NCI-H460 (cell line): ENCODE data around the gene FBXL16. TPM values are rescaled to one million over a fixed set of nuclear protein-coding genes. Genes with fewer than 3 reads are reported as not detected.
"Not testable (repeated sequence)": the region's sequence is repeated elsewhere in the genome, so short reads cannot be mapped to it uniquely, and the experiment has no call there.

ENCODE experiments used
- DNase-seq: peaks from one replicate; pipeline ENCODE4 v3.0.0-alpha.2; 2016; ENCODE audit warnings: low read depth; ENCODE audit errors: extremely low read depth
- polyA plus RNA-seq: library from polyadenylated mRNA; depleted of rRNA; stranded (reverse); fragments of >200 nt; gene quantifications from 2 replicates; pipeline ENCODE4 v1.2.3, GENCODE V29; 2014; cell fraction: nucleus; rRNA removed
- total RNA-seq: library from RNA; depleted of rRNA; stranded (reverse); fragments of >200 nt; shearing (Covaris generic); gene quantifications from 2 replicates; pipeline ENCODE4 v1.2.3, GENCODE V29; 2014; rRNA removed

Gene FBXL16, protein sequence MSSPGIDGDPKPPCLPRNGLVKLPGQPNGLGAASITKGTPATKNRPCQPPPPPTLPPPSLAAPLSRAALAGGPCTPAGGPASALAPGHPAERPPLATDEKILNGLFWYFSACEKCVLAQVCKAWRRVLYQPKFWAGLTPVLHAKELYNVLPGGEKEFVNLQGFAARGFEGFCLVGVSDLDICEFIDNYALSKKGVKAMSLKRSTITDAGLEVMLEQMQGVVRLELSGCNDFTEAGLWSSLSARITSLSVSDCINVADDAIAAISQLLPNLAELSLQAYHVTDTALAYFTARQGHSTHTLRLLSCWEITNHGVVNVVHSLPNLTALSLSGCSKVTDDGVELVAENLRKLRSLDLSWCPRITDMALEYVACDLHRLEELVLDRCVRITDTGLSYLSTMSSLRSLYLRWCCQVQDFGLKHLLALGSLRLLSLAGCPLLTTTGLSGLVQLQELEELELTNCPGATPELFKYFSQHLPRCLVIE
- total RNA-seq: 1.7 and 2.0 TPM in 2 replicates
- polyA plus RNA-seq: 0.81 and 2.8 TPM in 2 replicates

DNA sequence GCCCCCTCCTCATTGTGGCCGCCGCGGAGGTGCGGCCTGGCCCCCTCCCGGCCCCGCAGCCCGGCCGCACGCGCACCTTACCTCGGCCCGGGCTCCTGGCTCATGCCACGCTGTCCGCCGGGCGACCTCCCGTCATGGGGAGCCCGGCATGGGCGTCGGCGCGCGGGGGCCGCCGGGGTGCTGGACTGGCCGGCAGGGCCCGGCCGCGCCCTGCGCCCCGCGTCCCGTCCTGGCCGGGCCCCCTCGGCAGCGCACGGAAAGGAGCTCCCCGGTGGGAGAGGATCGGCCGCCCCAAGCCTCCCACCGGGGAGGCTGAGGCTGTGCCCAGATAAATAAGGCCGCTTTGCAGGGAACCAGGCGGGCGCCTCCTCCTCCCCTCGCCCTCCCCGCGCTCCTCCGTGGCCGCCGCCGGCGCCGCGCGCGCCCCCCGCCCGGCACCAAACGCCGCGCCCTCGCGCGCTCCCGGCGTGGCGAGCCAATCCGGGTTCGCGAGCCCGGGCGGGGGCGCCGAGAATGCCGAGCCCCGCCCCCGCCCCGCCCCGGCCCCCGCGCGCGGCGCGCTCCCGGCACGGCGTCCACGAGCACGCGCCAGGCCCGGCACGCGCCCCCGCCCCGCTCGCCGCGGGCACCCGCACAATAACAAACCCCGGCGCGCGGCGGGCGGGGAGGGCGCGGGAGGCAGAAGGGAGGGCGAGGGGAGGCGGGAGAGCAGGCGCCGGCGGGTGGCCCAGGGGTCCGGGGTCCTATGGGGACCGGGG lies at the start of gene FBXL16:
FBXL16 (minus strand) TSS at position 371 of the 758 bp plus-strand sequence. CDS start 8,396 bp downstream, outside the sequence.
- DNase-seq: no peak

DNA sequence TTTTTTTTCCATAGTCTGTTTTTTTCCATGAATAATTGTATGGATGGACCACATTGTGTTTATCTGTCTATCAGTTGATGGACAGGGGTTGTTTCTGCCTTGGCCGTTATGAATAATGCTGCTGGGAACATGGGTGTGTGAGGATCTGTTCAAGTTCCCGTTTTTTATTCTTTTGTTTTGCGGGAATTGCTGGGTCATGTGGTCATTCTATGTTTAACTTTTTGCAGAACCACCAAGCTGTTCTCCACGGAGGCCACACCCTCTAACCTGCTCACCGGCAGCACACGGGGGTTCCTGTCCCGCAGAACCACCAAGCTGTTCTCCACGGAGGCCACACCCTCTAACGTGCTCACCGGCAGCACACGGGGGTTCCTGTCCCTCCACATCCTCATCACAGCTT lies 49.1 kb upstream of the FBXL16 start:
- no peak for DNase-seq

DNA sequence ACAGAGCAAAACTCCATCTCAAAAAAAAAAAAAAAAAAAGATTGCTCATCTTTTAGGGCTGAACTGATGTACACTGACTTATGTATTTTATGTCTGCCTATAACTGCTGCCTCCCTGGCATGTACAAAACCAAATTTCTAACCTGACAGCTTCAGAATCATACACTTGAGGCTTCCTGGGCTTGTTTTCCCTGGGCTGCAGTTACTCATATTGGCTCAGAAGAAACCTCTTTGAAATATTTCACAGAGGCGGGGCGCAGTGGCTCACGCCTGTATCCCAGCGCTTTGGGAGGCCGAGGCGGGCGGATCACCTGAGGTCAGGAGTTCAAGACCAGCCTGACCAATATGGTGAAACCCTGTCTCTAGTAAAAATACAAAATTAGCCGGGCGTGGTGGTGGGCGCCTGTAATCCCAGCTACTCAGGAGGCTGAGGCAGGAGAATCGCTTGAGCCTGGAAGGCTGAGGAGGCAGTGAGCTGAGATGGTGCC lies 48.6 kb upstream of the FBXL16 start:
- DNase-seq: not testable (repeated sequence)

DNA sequence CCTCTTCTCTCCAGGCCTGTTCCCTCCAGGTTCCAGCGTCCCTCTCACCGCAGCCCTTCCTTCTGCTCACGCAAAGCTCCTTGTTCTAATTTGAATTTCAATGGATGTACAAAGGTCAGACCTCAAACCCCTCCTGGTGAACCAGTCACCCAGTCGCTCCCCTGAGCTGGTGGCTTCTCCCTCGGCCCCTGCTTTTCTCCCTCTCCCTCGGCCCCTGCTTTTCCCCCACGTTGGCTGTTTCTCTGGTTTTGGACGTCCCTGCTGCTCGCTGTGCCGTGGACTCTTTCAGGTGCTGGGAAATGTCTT lies 46.4 kb upstream of the FBXL16 start:
- DNase-seq: no peak

DNA sequence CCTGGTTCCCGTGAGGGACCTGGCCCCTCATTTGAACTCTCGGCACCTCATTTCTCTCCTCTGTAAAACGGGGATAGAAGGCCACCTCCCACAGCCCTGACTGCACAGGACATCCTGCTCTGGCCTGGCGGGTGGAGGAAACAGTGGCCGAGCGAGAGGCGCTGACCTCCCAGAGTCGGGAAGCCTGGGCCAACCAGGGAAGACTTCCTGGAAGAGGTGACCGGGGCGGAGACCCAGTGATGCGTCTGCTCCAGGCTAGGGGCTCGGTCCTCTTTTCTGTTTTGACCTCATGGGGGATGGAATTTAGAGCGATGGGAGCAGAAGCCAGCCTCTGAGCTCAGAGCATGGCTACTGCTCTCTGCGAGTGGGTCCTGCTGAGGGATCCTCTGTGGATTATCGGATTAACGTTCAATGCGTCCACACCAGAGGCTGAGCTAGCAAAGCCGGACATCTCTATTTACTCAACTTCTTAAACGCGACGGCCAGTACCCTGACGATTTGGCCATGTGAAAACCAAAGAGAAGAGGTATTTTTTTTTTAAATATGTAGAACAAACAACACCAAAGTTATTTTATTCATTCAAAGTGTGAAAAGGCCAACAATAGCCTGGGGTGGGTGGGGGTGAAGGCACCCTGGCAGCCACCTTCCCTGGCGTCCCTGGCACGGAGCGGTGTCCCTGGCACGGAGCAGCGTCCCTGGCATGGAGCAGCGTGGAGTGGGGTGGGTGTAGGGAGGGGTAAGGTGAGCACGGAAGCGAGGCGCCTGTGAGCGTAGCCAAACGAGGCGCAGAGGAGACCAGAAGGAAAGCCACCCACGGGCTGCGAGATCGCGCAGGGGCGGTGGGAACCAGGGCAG lies 45.8 kb upstream of the FBXL16 start:
- no peak for DNase-seq

DNA sequence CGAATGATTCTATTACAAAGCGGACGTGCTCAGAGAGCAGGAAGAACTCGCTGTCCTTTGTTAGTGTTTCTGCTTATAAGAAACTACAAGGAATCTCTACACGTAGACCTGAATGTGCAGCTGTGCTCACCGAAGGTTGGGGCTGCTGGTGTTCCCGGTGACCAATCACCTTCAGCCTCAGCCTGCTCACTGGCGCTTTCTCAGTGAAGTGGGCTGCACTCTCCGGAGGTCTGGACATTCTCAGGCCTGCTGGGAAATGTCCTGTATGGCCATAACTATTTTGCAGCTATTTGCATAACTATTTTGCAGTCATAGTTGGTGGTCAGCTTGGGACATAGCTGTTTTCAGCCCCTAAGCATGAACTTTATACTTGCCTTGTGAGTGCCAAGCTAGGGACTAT lies 44.9 kb upstream of the FBXL16 start:
- DNase-seq: no peak

DNA sequence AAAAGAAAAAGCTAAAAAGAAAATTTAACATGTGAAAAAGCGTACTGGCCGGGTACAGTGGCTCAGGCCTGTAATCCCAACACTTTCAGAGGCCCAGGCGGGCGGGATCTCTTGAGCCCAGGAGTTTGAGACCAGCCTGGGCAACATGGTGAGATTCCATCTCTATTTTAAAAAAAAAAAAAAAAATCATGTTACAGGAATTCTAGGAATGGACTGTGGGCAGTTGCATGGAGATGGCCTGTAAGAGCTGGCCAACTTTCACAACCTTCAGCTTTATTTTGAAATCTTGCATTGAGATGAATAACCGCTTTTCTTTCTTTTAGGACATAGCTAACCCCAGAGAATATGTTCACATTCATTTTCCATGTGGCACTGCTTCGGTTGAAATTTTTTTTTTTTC lies 43.4 kb upstream of the FBXL16 start:
- no peak for DNase-seq

DNA sequence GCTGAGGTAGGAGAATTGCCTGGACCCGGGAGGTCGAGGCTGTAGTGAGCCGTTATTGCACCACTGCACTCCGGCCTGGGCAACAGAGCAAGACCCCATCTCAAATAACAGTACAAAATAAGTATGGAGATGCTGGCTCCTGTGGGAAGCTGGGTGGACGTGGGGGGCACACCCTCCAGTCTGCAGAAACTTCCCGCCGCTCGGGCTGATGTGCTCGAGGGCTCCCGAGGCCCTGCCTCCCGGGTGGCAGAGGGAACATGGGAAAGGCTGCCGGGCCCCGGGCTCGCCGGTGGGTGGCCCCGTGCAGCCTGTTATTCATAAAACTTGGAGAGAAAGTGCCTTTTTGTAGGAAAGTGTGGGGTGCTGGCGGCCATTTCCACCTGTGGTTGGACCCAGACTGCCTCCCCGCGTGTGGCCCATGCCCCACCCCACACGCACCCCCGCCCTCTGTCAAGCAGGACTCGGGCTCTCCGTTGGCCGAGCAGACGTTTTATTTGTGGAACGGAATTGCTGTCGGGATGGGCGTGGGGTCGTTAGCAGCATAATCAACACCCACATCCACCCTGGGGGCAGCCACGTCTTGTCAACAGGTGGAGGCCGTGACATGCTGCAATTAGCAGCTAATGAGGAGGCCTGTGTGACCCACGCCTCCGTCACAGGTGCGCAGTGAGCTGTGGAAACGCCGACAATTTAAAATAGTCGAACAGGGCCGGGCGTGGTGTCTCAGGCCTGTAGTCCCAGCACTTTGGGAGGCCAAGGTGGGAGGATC lies 42.6 kb upstream of the FBXL16 start:
- DNase-seq: no peak

DNA sequence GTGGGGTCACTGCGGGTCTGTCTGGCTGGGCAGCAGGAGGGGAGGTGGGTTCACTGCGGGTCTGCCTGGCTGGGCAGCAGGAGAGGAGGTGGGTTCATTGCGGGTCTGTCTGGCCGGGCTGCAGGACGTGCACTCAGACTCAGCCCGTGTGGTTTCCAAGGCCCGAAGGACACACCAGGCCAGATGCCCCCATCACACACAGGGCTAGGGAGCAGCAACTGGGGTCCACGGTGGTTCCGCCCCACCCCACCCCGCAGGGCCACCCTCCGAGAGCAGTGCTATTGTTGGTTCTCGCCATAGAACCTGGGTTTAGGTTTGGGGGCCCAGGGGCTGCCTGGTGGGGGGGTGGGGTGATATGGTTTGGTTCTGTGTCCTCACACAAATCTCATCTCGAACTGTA lies 41.0 kb upstream of the FBXL16 start:
- no peak for DNase-seq

DNA sequence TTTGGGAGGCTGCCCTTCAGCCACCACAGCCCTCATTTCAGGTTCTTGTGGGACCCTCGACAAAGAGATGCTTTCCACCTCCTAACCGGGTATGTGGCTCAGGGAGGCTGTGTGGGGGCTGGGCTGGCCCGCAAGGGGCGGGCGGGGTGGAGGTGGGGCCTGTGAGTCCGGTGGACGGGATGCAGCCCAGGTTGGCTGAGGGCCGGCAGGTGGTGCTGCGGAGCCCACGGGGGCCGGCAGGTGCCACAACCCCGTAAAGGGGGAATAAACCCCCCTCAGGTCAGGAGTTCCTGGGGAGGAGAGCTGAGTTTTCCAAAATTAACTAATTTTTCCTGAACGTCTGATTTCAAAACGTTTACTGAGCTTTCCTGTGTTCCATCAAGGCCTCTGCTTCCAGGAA lies 40.1 kb upstream of the FBXL16 start:
- no peak for DNase-seq

DNA sequence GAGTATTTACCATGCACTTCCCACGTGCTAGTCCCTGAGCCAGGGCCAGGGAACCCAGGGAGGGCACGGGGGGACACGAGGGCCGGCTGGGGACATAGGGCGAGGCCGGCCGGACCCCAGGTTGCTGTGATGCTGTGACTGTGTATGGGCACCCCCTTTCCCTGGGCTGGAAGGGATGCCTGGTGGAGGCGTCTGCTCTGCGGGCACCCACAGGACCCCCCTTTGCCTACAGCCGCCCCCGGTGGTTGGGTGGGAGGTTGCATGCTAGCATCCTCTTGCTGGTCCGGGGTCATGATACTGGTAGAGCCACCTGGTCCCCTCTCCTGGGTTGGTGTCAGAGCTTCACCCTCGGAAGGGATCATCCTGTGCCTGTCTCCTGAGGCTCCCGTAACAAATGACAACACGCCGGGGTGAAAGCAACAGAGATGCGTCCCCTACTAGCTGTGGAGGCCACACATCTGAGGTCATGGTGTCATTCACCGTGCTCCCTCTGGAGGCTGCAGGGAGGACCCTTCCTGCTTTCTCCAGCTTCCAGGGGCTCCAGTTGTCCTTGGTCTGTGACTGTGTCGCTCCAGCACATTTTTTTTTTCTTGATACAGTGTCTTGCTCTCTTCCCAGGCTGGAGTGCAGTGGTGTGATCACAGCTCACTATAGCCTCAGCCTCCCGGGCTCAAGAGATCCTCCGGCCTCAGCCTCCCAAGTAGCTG lies 38.3 kb upstream of the FBXL16 start:
- DNase-seq: no peak

DNA sequence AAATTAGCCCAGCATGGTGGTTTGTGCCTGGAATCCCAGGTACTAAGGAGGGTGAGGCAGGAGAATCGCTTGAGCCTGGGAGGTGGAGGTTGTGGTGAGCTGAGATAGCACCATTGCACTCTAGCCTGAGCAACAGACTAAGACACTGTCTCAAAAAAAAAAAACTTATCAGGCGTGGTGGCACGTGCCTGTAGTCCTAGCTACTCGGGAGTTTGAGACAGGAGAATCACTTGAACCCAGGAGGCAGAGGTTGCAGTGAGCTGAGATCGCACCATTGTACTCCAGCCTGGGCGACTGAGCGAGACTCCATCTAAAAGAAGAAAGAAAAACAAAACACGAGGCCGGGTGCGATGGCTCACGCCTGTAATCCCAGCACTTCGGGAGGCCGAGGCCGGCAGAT lies 37.3 kb upstream of the FBXL16 start:
- DNase-seq: not testable (repeated sequence)

DNA sequence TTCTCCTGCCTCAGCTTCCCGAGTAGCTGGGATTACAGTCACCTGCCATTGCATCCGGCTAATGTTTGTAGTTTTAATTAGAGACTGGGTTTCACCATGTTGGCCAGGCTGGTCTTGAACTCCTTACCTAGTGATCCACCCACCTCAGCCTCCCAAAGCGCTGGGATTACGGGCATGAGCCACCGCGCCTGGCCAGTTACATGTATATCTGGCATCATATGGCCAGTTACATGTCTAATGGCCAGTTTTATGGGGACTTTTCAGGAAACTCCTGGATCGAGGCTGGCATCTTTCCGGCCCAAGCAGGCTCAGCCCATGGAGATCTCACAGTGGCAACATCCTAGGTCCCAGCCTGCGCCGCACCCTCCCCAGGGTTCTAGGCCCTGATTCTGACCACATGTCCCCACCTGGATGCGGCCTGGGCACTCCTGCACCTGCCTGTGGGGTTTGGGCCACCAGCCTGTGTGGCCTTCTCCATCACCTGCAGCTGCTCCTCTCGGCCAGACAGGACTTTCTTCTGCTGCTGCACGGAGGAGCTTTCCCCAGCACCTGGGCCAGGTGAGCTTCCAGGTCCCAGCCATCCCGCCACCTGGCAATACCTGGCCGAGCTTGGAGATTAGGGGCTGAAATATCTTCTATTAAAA lies 36.5 kb upstream of the FBXL16 start:
- no peak for DNase-seq

DNA sequence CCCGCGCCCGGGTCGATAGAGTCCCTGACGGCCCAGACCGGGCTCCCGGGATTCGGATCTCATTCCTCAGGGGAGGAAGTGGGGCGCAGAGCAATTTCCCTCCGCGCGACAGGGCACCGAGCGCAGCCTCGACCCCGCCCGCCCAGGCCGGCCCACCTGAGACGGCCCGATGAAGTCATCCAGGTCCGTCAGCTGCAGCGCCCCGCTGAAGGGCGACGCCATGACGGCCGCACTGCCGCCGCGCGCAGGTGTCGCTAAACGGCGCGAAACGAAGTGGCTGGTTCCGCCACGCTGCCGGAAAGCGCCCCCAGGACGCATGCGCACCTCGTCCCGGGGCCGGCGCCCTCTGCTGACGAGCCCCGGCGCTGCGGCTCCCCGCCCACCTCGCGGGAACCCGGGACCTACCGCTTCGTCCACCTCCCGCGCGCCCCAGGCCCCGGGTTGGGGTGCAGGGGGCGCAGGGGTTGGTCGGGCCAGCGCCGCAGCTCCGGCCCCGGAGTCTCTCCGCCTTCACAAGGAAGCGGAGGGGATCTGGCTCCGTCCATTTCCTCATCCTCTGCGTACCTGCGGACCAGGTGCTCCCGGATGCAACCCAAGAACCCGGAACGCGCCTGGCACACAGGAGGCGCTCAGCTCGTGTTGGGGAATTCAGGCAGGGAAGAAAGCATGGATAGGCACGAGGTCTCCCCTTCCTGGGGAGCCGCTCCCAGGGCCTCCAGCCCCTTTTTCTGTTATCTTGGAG lies 35.3 kb upstream of the FBXL16 start, which contains the start of gene CIAO3:
CIAO3 (minus strand) TSS at position 234 of the 742 bp plus-strand sequence; CDS start at position 222, 12 bp downstream.
- peak; percentile 85 for DNase-seq

DNA sequence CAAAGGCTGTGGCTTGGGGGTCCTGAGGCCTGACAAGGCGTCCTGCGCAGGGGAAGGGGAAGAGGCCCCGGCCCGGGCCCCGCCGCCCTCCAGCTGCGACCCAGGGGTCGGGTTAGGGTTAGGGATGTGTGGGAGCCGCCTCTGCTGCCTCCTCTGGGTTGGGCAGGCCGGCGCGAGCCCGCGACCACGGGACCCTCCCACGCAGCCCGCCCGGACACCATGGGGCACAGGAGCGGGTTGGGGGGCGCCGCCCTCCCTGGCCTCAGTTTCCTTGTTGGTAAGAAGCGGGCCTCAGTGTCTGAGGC lies 34.8 kb upstream of the FBXL16 start:
- no peak for DNase-seq

DNA sequence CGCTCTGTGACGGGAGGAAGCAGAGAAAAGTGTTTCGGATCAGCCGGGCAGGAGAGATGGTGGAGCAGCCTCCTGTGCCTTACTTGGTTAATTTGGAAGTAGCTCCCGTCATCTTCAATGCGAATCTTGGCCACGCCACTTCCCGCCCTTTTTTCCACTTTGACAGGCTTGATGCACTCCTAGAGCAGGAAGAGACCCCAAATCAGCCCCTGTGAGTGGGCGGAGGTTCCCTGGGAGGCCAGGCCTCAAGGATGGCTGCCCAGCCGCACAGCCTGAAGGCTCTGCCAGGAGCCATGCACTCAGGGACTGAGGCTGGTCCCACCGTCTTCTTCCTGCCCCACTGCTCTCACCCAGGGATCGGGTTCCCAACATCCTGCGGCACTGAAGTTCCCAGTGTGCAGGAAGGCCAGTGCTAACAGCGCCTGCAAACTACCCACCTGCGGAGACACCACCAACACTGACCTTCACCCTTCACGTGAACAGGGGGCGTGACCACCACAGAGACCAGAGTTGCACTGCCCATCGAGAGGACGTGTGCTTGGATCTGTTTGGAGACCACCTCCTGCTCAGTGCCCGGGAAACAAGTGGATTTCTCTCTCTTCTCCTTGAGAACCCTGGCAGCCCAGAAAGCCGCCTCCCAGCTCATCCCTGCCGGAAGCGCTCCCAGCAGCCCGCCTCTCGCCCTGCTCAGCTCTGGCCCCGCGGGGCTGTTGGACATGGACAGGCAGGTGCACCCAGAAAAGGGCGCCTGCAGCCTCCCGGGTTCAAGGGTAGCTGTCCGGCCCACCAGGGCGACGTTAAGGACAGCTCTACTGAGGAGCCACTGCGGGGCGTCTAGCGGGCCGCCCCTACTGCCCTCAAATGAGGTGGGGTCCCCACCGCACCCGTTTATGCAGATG lies 34.2 kb upstream of the FBXL16 start:
- DNase-seq: no peak

DNA sequence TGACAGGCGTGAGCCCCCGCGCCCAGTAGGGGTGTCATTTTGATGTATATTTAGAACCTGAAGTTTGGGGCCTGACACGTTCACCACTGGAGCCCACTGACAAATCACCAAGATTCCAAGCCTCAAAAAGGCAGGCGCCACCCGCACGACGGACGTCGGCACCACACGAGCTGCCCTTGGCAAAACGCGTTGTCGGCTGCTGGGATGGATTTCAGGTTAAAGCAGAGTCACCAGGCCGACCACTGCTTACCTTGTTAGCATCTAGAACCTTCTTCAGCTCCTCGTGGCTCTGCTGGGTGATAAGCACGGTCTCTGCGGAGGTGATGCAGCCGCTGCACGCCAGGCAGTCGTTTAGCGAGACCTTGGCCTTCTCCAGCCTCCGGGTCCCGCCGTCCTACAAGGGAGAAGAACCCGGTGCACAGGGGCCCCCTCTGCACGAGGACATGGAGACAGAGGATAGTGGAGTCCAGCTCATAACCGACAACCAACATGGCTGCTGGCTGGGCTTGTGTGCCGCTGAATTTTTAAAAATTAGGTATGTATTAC lies 31.4 kb upstream of the FBXL16 start:
- DNase-seq: no peak
